K562 (cell line): ENCODE data around the gene CCDC187. TPM values are rescaled to one million over a fixed set of nuclear protein-coding genes. Genes with fewer than 3 reads are reported as not detected.
A peak's percentile ranks its signal among the peaks of the same experiment; 100 is the strongest.

Experiments
- ATAC-seq: fragments of 200-7000 bp; cut with Tn5 transposase; 3 replicates; pipeline ENCODE4 v1.9.1; 2020; ENCODE audit warnings: moderate library complexity
- BruUV-seq: library from RNA; stranded (reverse); fragments of 400-500 nt; replicated peaks from 2 replicates; lab custom pipeline; 2021; lab: Mats Ljungman, UMichigan
- CTCF ChIA-PET: fragments of 300-600 bp; formaldehyde crosslinking; extraction: SDS; loops from one replicate; lab custom pipeline; 2021; ENCODE audit warnings: low intra/inter-chr PET ratio; lab: Yijun Ruan, JAX
- POLR2A ChIA-PET: fragments of 300-600, 350-650 bp; sonication (Branson Sonifier 250); formaldehyde crosslinking; extraction: SDS; loops from one replicate; lab custom pipeline; 2021; ENCODE audit warnings: antibody characterized with exemption, inconsistent platforms; lab: Yijun Ruan, JAX
- DNase-seq, 4 experiments: peaks; one replicate each; pipeline versions ENCODE4 v3.0.0 to v3.0.0-alpha.2; 2011 to 2018; ENCODE audit warnings: low spot score in 3 of 4, mixed read lengths in 3 of 4; ENCODE audit errors: extremely low read depth in 1 of 4
- FAIRE-seq: peaks from 2 replicates; lab custom pipeline; 2011; peaks lifted over from hg19 to GRCh38; lab: Jason Lieb, UNC
- H2AFZ ChIP-seq: 2 replicates; pipeline ENCODE4 v1.6.0; 2011; ENCODE audit warnings: low read depth, low read length, control low read depth, inconsistent platforms
- H3K27ac ChIP-seq: fragments of 200-600 bp; 3 replicates; pipeline ENCODE4 v1.8.0; 2011; ENCODE audit warnings: low read depth, mild to moderate bottlenecking, control low read depth, inconsistent platforms, low read length, moderate library complexity, mixed read lengths; ENCODE audit errors: extremely low read depth
- H3K27me3 ChIP-seq, 2 experiments: fragments of 300-600 bp in 1 of 2; 2 replicates in 1 of 2; 3 replicates in 1 of 2; pipeline versions ENCODE4 v1.6.0 to v1.8.0; 2011; ENCODE audit warnings: inconsistent platforms in 2 of 2, low read length in 2 of 2, mild to moderate bottlenecking in 1 of 2, mixed read lengths in 1 of 2, moderate library complexity in 1 of 2; ENCODE audit not compliant: control insufficient read depth in 2 of 2, insufficient read depth in 2 of 2
- H3K36me3 ChIP-seq: fragments of 300-600 bp; 3 replicates; pipeline ENCODE4 v1.8.0; 2011; ENCODE audit warnings: mild to moderate bottlenecking, low read length, inconsistent platforms; ENCODE audit not compliant: control insufficient read depth, insufficient read depth
- H3K4me1 ChIP-seq, 2 experiments: fragments of 200-600 bp in 1 of 2; replicated peaks in 1 of 2; 2 replicates in 1 of 2; 3 replicates in 1 of 2; pipeline versions ENCODE4 v1.5.1 to v1.8.0; 2011; ENCODE audit warnings: inconsistent platforms in 2 of 2, low read length in 2 of 2, mild to moderate bottlenecking in 1 of 2, mixed read lengths in 1 of 2, moderate library complexity in 1 of 2; ENCODE audit not compliant: control insufficient read depth in 2 of 2, insufficient read depth in 2 of 2
- H3K4me2 ChIP-seq: 2 replicates; pipeline ENCODE4 v1.6.1; 2011; ENCODE audit warnings: low read length, control low read depth, inconsistent platforms, mixed read lengths; ENCODE audit not compliant: insufficient read depth
- H3K4me3 ChIP-seq: fragments of 200-600 bp; sonication (generic), shearing (Covaris generic); 2 replicates; pipeline ENCODE4 v1.5.1; 2016; ENCODE audit warnings: control low read depth, inconsistent platforms
- H3K79me2 ChIP-seq: fragments of 200-600 bp; 3 replicates; pipeline ENCODE4 v1.8.0; 2011; ENCODE audit warnings: low read length, inconsistent platforms; ENCODE audit not compliant: control insufficient read depth, insufficient read depth
- H3K9ac ChIP-seq, 2 experiments: 2 replicates each; pipeline versions ENCODE4 v1.6.0 to v1.6.1; 2011; ENCODE audit warnings: low read depth in 2 of 2, low read length in 2 of 2, control low read depth in 1 of 2, inconsistent platforms in 1 of 2, mild to moderate bottlenecking in 1 of 2, mixed read lengths in 1 of 2; ENCODE audit not compliant: insufficient read depth in 1 of 2
- H3K9me1 ChIP-seq: one replicate; pipeline ENCODE4 v1.6.0; 2011; ENCODE audit warnings: inconsistent platforms, mild to moderate bottlenecking, low read length, moderate library complexity; ENCODE audit not compliant: control insufficient read depth, insufficient read depth
- H3K9me3 ChIP-seq: replicated peaks from 2 replicates; pipeline ENCODE4 v1.5.1; 2011; ENCODE audit warnings: low read depth, low read length, inconsistent platforms; ENCODE audit not compliant: control insufficient read depth, insufficient read depth
- H4K20me1 ChIP-seq: replicated peaks from 2 replicates; pipeline ENCODE4 v1.6.1; 2011; ENCODE audit warnings: low read length, inconsistent platforms, mixed read lengths; ENCODE audit not compliant: control insufficient read depth, insufficient read depth
- HNRNPL ChIP-seq: fragments of 200-400 bp; formaldehyde crosslinking; IDR thresholded peaks from 2 replicates; pipeline ENCODE4 v1.6.1; 2017; ENCODE audit warnings: low read depth, mild to moderate bottlenecking, low read length
- WGBS: fragments of 100-300 bp; shearing (Covaris generic); methylation state at CpG from one replicate; pipeline ENCODE4 v1.1.6; 2016; ENCODE audit warnings: low coverage, mixed read lengths; ENCODE audit not compliant: insufficient coverage; ENCODE audit errors: missing lambda C conversion rate; 5-methylcytosine and 5-hydroxymethylcytosine counted together
- in situ Hi-C: fragments of 300-500 bp; cut with MboI; formaldehyde crosslinking; loops from 4 replicates; pipeline ENCODE4 v1.15.0; 2018; ENCODE audit warnings: inconsistent platforms, mixed read lengths
- intact Hi-C: fragments of 100-400 bp; cut with micrococcal nuclease; formaldehyde crosslinking; loops from 2 replicates; pipeline ENCODE4 v1.14.2; 2022
- polyA plus RNA-seq, 8 experiments: library from polyadenylated mRNA; depleted of rRNA in 4 of 8; stranded (reverse) in 5 of 8; unstranded in 3 of 8; fragments of >200 nt; fragmentation: Nextera tagmentation in 2 of 8; fragmentation: Illumina TruSeq in 1 of 8; extraction: Ambion mirVana in 2 of 8; extraction: Trizol in 1 of 8; gene quantifications; 2 replicates each; pipeline versions ENCODE4 v1.2.1 to v1.2.3, GENCODE V29; 2011 to 2014; ENCODE audit warnings: inconsistent platforms in 1 of 8, missing spikeins in 1 of 8
- total RNA-seq, 7 experiments: library from RNA; depleted of rRNA in 6 of 7; stranded (reverse); fragments of >200 nt in 6 of 7; fragmentation: Illumina TruSeq in 2 of 7; extraction: Trizol in 2 of 7; gene quantifications; 2 replicates each; pipeline versions ENCODE4 v1.2.1 to v1.2.3, GENCODE V29; 2011 to 2021; ENCODE audit warnings: low replicate concordance in 1 of 7
- TF ChIP-seq, protein P1 (sequence below): fragments of 250-450 bp; sonication (Bioruptor Pico); IDR thresholded peaks from 2 replicates; pipeline ENCODE4 v1.4.0; 2020; ENCODE audit warnings: borderline replicate concordance

The CCDC187 gene
- total and polyA plus RNA-seq, 9 of the 15 experiments (the other 6 are each of a cell fraction or from before 2014, with no cell fraction given) = not detected

- Histone ChIP-seq H3K36me3 (peaks cover 13% of the 10 kb centered on the region; the same call in 2 of the 3 replicates), H3K27me3 (peaks cover 25 to 42% of the 10 kb centered on the region in 2 experiments; a peak in 4 of 5 replicates), H4K20me1 (peaks cover 19% of the 10 kb centered on the region), H3K27ac (no peak overlapping the region), H3K9me3 (no peaks in the 10 kb centered on the region), H3K4me3 (no peak overlapping the region), H3K4me1 (peaks cover 18 to 72% of the 10 kb centered on the region in 2 experiments), H2AFZ (no peak overlapping the region), H3K9ac (no peak overlapping the region), H3K79me2 (no peaks in the 10 kb centered on the region), H3K9me1 (peaks cover 4% of the 10 kb centered on the region), H3K4me2 (no peak overlapping the region)
- POLR2A ChIA-PET = interaction anchor here (0.7 to 1.3 kb wide), 2 partner anchors 13 to 89 kb away, joined by 3 to 4 read pairs; no protein-coding TSS in a partner anchor
- in situ Hi-C loops (no loop called here), intact Hi-C loops (no loop called here)
- ATAC-seq = no peak
- no TSS peak for BruUV-seq
- WGBS = 41% methylated on average over 38 of the region's 99 CpGs
- peak in 1 of 4 experiments; percentile 12 for DNase-seq
- TF ChIP-seq HNRNPL = 0 out of 2 replicates have a peak, but pooled peaks have one; percentile 15
- TF ChIP-seq, protein P1, sequence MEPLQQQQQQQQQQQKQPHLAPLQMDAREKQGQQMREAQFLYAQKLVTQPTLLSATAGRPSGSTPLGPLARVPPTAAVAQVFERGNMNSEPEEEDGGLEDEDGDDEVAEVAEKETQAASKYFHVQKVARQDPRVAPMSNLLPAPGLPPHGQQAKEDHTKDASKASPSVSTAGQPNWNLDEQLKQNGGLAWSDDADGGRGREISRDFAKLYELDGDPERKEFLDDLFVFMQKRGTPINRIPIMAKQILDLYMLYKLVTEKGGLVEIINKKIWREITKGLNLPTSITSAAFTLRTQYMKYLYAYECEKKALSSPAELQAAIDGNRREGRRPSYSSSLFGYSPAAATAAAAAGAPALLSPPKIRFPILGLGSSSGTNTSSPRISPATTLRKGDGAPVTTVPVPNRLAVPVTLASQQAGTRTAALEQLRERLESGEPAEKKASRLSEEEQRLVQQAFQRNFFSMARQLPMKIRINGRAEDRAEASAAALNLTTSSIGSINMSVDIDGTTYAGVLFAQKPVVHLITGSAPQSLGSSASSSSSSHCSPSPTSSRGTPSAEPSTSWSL (CRISPR knock-in tag) = no peak
- no peak for FAIRE-seq
- CTCF ChIA-PET = no interaction called here
Measured at GRCh38 chr9:136202454-136203407, 101.2 kb downstream of the CCDC187 start.
